HepG2 (cell line): ENCODE data around the gene SPAG7. TPM values are rescaled to one million over a fixed set of nuclear protein-coding genes. Genes with fewer than 3 reads are reported as not detected.

Experiments
- EZH2 ChIP-seq: conservative IDR thresholded peaks from 2 replicates; pipeline ENCODE4 v1.6.1; 2012; ENCODE audit warnings: mild to moderate bottlenecking, low read depth, low read length, moderate library complexity
- FIP1L1 ChIP-seq: fragments of 200-400 bp; formaldehyde crosslinking; IDR thresholded peaks from 2 replicates; pipeline ENCODE4 v1.6.1; 2018; ENCODE audit warnings: low read depth, mild to moderate bottlenecking, low read length, moderate library complexity, borderline replicate concordance; ENCODE audit not compliant: insufficient read depth
- KLF12 ChIP-seq: sonication (generic); formaldehyde crosslinking; IDR thresholded peaks from 2 replicates; pipeline ENCODE4 v1.4.0; 2020; ENCODE audit warnings: missing genetic modification reagents, borderline replicate concordance
- MATR3 ChIP-seq: sonication (generic); formaldehyde crosslinking; IDR thresholded peaks from 2 replicates; pipeline ENCODE4 v1.4.0; 2020; ENCODE audit warnings: missing genetic modification reagents
- PHF20 ChIP-seq: sonication (generic); formaldehyde crosslinking; IDR thresholded peaks from 2 replicates; pipeline ENCODE4 v1.5.0; 2020; ENCODE audit warnings: mild to moderate bottlenecking, missing genetic modification reagents
- RARA ChIP-seq: IDR thresholded peaks from 2 replicates; pipeline ENCODE4 v1.6.1; 2016; ENCODE audit warnings: missing genetic modification reagents, missing compliant biosample characterization
- YY1 ChIP-seq: IDR thresholded peaks from 2 replicates; pipeline ENCODE4 v1.6.1; 2011; ENCODE audit warnings: low read length, low read depth, moderate library complexity, mild to moderate bottlenecking; ENCODE audit not compliant: insufficient read depth, insufficient replicate concordance
- ZBTB3 ChIP-seq: sonication (generic); formaldehyde crosslinking; IDR thresholded peaks from 2 replicates; pipeline ENCODE4 v1.4.0; 2020; ENCODE audit warnings: low read depth, mild to moderate bottlenecking, moderate library complexity, missing genetic modification reagents, borderline replicate concordance
- ZBTB40 ChIP-seq, 2 experiments: fragments of 450-650 bp in 1 of 2; sonication (generic) in 1 of 2; formaldehyde crosslinking in 1 of 2; IDR thresholded peaks; 2 replicates each; pipeline versions ENCODE4 v1.6.1 to v1.8.0; 2016 to 2022; ENCODE audit warnings: antibody characterized with exemption in 1 of 2, mild to moderate bottlenecking in 1 of 2, missing genetic modification reagents in 1 of 2
- ZNF18 ChIP-seq: sonication (generic); formaldehyde crosslinking; IDR thresholded peaks from 2 replicates; pipeline ENCODE4 v1.8.0; 2022; ENCODE audit warnings: mild to moderate bottlenecking, missing genetic modification reagents; ENCODE audit not compliant: insufficient replicate concordance
- ZNF281 ChIP-seq: sonication (generic); formaldehyde crosslinking; IDR thresholded peaks from 2 replicates; pipeline ENCODE4 v1.4.0; 2020; ENCODE audit warnings: missing genetic modification reagents, borderline replicate concordance
- ZNF292 ChIP-seq: sonication (generic); formaldehyde crosslinking; IDR thresholded peaks from 2 replicates; pipeline ENCODE4 v1.8.1; 2022; ENCODE audit warnings: mild to moderate bottlenecking, low read depth, missing genetic modification reagents, borderline replicate concordance
- ZNF530 ChIP-seq: sonication (generic); formaldehyde crosslinking; IDR thresholded peaks from 2 replicates; pipeline ENCODE4 v1.5.0; 2020; ENCODE audit warnings: low read depth, mild to moderate bottlenecking, missing genetic modification reagents
- polyA plus RNA-seq, 8 experiments: library from polyadenylated mRNA; depleted of rRNA in 3 of 8; stranded (reverse) in 7 of 8; unstranded in 1 of 8; fragments of >200 nt; fragmentation: Illumina TruSeq in 4 of 8; extraction: Trizol in 4 of 8; gene quantifications; 2 replicates each; pipeline versions ENCODE4 v1.2.1 to v1.2.3, GENCODE V29; 2011 to 2016; ENCODE audit warnings: low read depth in 4 of 8, missing spikeins in 1 of 8, mixed read lengths in 1 of 8; ENCODE audit not compliant: insufficient read depth in 1 of 8
- total RNA-seq, 5 experiments: library from RNA; depleted of rRNA; stranded (reverse); fragments of >200 nt; fragmentation: Illumina TruSeq; extraction: Trizol; gene quantifications; 2 replicates each; pipeline ENCODE4 v1.2.3, GENCODE V29; 2016; ENCODE audit warnings: low read depth in 1 of 5

Gene SPAG7
- total and polyA plus RNA-seq, 2 of the 13 experiments (the other 11 are each of a cell fraction or from before 2014, with no cell fraction given): 51.0 to 59.0 TPM

- TF ChIP-seq ZBTB40 (IDR thresholded peaks at IDR 0.05) (no peak), ZBTB40 (CRISPR knock-in tag; IDR thresholded peaks at IDR 0.05) (peak; percentile 71), PHF20 (no peak; the same call in 1 of the 2 replicates), KLF12 (CRISPR knock-in tag) (no peak; the same call in 1 of the 2 replicates), EZH2 (no peak), MATR3 (CRISPR knock-in tag) (no peak), RARA (CRISPR knock-in tag) (no peak; the same call in 1 of the 2 replicates), ZNF530 (no peak), ZBTB3 (CRISPR knock-in tag) (no peak), YY1 (peak; percentile 97), ZNF18 (CRISPR knock-in tag) (no peak), ZNF292 (CRISPR knock-in tag) (no peak), ZNF281 (CRISPR knock-in tag) (peak; percentile 58; the same call in 1 of the 2 replicates), FIP1L1 (peak; percentile 87; the same call in 1 of the 2 replicates)
Observed at GRCh38 chr17:4967539-4968485, at the start of gene SPAG7 (continued).
